Activated T-helper 1 cell treated with anti-CD3 and anti-CD28 coated beads, Interleukin-2, amount 50 U/mL, for 16 hours (primary cell): ENCODE results near the gene EEF1G.
A peak's percentile ranks its signal among the peaks of the same experiment; 100 is the strongest.
"Not testable (repeated sequence)": the region's sequence is repeated elsewhere in the genome, so short reads cannot be mapped to it uniquely, and the experiment has no call there.

Source experiments
- DNase-seq, 2 donors: peaks; one replicate each; pipeline ENCODE4 v3.0.0-alpha.2; 2020; ENCODE audit warnings: low read depth in 1 of 2, low spot score in 1 of 2

Gene EEF1G

DNA sequence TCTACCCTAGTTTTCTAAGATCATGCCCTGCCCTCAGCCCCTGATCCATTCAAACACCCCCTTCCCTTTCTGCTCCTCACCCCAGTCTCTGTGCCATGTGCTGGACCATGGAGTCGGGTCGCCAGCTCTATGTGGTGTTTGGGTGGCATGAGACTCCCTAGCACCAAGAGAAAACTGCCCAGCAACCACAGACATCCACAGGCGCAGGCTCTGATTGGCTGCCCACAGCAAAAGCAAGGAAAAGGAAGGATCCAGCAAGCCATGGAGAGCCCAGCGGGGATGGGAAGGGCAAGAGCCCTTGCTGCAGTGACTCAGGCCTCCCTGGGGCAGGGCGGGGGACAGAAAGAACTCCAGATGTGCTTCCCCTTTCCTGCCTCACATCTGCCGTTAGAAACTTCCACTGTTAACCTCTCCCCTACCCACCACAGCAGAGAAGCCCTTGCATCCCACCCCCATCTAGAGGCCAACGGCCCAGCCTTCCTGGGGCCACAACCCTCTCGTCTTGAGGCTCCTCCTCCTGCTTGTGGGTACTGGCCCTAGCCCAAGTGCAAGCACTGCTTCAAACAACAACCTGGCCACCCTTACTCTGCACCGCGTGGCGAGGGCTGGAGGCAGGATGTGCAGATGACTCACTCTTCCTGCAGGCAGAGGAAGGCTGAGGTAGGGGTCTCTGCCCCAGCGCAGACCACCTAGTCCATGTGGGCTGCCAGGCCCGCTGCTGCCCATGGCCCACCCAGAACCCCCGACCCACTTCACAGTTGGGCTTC, 17.4 kb downstream of the EEF1G start:
- DNase-seq = peak in 1 of 2 donors; percentile 78

DNA sequence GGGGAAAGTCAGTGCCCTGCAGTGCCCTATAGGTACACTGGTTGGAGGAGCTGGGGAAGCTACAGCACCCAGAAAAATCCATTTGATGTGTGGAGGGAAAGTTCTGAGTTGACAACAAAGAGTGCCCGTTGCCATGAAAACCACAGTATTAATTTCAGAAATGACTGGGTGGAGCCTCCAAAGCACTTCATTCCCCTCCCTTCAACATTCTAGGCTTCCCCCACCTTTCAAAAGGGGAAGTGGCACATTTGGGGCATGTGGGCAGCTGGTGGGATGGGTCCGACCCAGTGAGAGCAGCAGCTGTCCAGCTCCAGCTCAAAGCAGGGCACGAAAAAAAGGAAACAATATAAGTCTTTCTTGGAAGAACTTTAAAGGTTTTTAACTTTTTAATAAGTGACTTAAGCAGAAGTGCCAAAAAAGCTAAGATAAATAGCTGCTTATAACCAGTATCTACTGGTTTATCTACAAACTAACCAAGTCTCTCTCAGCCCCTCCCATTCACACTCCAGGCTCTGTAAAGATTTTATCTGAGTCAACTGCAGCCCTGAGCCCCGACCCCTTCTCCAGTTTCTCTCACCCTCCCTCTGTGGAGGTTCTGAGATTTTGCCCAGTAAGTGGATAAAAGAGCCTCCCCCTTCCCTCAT, 18.1 kb downstream of the EEF1G start:
- DNase-seq = no peak

GRCh38 chr11:62554387-62555167, 19.1 kb downstream of the EEF1G start:
- no peak for DNase-seq

DNA sequence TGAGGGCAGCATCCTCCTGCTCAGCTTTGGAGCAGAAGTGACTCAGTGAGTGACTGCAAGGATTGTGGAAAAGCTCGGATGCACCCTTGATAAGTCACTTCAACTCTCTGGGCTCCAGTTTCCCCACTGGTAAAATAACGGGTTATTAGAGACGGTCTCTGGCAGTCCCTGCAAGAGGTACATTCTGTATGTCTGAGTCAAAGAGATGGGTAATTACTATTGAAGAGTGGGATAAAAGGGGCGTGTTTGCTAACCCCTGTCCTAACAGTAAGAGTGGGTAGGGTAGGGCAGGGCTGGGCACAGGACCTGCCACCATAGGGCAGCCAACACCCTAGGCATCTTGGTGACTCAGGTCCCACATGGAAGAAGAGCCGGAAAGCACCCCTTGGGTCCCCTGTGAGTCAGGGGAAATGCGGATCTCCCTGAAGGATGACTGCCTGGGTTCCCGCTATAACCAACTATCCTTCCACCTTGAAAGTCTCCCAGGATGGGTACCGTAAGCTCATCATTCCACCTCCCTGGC, 19.8 kb downstream of the EEF1G start:
- DNase-seq = no peak

GRCh38 chr11:62553080-62553838, 20.4 kb downstream of the EEF1G start:
- no peak for DNase-seq

DNA sequence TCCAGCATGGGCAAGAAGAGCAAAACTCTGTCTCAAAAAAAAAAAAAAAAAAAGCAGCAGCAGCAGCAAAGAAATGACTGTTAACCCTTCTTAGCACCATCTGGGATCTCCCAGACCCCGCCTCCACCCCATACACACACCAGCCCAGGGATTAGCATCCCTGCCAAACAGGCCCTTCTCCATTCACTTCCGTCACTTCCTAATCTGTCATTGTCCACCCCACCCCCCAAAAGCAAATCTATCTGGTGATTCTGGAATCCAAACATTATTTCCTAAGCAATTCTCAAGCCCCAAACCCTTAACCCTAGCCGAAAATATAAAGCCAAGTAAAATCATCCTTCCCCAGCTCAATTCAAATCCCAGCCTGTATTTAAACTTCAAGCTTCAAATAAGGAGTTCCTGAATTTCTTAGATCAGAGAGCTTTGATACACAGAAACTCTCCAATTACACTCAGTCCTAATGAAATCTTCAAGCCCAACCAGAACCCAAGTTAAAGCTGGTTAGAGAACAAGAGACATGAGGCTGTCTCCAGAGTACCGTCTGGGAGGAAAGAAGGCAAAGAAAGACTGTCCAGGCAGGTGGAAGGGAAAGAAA, 21.1 kb downstream of the EEF1G start:
- no peak for DNase-seq

DNA sequence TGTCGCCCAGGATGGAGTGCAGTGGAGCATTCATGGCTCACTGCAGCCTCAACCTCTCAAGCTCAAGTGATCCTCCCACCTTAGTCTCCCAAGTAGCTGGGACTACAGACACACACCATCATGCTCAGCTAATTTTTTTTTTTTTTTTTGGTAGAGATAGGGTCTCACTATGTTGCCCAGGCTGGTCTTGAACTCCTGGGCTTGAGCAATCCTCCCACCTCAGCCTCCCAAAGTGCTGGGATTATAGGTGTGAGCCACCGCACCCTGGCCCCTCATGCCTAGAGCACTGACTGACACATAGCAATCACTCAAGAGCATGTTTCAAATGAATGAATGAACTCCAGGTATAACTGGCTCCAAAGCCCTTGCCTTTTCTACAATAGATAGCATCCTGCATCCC, 23.2 kb downstream of the EEF1G start:
- not testable (repeated sequence) for DNase-seq

GRCh38 chr11:62548545-62549335, 25.0 kb downstream of the EEF1G start:
- no peak for DNase-seq

- no peak for DNase-seq
Observed at GRCh38 chr11:62547691-62548281, 25.9 kb downstream of the EEF1G start.

DNA sequence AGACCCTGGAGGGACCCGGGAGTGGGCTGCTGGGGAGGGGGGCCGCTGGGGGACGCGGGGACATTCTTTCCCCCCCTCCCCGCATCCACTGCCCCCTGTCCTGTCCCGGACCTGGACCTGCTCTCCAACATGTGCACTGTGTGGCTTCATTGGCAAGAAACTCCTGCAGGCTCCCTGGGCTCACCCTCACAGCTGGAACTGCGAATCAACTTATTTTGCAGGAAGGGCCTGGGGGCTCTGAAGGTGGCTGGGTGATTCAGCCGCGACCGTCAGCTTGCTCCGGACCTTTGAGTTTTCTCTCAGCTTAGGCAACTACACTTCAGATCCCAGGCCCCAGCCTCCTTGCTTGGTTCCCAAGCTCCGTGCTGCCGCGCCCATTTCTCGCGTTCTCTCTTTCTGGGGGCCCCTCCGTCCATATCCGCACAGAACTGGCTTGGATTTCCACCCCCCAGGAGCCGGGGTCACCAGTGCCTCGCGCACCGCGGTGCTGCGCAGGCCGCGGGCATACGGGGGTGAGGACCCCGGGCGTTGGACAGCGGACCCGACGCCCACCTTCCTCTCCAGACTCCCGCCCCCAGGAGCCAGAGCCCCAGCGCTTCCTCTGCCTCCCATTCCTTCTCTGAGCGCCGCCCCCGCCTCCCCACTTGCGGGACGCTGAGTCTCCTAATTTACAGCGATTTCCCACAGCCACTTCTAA, 26.6 kb downstream of the EEF1G start:
- DNase-seq = no peak

DNA sequence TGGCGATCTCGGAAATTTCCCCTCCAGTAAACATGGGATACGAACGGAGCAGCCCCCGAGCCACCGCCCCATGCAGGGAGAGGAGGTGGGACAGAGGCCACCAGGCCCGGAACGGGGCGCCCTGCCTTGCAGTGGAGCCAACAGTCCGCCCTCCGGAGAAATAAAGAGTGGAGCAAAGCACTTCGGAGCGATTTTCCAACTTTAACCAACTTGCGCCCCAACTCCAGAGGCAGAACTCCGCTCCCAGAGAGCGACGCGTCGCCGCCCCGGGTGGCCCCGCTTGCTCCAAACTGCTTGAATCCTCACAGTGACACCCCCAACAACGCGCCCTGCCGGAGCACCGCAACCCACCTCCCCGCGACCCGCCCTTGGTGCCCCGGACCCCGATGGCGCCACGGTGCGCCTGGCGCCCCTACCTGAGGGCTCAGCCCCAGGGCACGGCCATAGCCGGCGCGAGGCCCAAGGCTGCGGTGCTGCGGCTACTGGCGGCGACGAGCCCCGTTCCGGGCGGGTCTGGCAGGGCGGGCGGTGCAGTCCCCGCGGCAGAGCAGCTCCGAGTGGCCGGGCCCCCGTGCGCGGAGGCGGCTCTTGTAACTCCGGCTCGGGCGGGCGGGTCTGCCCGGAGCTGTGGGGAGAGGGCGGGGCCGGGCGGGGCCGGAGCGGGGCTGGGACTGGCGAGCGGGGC, 27.3 kb downstream of the EEF1G start, which contains the start of gene AHNAK:
Gene AHNAK, minus strand, starts transcription at position 563 of the 685 bp plus-strand sequence. CDS start 10,708 bp downstream, outside the sequence.
- peak in 1 of 2 donors; percentile 53 for DNase-seq

DNA sequence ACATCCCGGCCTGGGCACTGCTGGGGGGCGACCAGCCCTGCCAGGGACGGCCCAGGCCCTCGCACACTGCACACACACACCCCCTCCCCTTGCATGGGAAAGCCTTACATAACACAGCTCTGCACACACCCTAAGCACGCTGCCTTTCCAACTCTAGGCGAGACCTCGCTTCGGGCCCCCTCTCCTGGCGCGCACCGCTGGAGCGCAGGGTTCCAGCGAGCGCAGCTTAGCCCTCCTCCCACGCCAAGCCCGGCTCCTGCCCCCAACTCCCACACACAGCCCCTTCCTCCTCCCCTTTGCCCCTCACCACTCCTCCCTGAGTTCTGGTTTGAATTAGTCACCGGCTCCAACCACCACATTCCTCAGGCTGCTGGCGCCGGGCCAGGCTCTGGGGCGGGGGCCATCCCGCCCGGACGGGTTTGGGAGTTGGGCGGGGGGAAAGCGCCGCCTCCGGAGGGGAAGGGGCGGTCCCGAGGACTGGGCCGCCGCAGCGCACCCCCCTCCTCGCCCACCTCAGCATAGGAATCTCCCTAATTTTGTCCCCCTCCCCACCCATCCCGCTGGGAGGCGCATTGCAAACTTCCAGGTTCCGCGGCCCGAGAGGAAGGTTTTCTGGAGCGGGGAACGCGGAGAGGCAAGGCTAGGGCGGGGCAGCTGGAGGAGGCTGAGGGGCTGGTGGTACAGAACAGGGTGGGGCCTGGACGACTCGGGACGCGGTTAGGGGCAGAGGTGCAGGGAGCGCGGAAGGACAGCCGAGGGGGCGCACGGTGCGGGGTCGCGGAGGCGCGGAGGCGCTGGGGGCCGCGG, 28.1 kb downstream of the EEF1G start:
- DNase-seq = peak in 1 of 2 donors; percentile 55

- no peak for DNase-seq
Observed at GRCh38 chr11:62544581-62545436, 28.9 kb downstream of the EEF1G start.

DNA sequence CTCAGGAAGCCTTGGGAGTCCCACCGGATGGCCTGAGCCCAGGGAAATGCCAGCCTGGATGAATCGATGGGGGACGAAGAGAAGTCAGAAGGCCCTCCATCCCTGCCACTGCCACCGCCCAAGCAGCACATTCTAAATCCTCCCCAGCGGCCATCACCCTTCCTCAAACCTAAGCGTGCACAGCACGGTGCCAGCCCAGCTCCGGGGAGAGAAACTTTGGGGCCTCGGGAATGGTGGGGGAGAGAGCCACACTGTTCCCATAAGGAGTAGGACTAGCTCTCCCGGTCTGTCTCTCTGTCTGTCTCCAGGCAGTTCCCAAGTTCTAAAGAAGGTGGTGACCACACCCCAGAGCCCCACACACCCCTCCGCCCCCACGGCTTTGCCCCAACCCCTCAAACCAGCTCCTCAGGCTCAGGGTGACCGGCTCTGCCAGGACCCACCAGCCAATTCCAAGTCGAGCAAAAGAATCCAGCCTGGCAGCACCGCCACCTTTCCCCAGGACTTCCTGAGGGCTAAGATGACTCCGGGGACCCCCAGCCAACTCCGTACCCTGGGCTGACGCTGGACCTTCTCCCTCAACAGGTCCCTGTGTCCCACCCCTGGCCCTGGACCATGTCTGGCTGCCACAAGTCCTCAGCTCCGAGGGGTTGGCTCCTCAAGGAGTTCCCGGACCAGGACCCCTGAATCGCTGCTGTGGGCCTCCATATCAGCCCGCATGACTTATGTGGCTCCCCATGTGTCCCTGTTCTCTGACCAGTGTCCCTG, 29.8 kb downstream of the EEF1G start:
- no peak for DNase-seq

GRCh38 chr11:62542750-62543567, 30.7 kb downstream of the EEF1G start:
- peak; percentile 50 to 62 for DNase-seq
